ENCODE data around the gene LRRC75B.

The LRRC75B gene

DNA sequence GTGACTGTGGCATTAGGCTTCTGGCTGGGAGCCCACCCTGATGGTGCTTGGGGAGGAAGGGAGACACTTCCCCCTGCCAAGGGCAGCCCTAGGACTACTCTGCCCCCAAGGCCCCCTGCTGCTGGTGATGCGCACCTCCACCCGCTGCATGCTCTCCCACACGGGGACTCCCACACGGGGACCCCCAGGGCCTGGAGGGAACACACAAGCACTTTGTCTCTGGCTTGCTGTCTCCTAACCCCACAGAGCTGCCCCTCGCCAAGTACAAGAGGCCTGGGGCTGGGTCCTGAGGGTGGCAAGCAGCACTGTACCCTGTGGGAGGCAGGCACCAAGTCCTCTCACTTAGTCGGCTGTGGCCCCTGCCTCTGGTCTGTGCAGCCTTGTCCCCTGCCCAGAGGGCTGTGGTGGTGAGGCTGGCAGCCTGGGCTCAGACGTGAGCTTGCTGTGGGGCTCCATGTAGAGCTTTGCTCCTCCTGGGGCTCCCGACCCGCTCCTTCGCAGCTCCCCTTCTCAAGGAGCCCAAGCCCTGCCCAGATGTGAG is 7.9 kb downstream of the LRRC75B start:
- no peak for DNase-seq

DNA sequence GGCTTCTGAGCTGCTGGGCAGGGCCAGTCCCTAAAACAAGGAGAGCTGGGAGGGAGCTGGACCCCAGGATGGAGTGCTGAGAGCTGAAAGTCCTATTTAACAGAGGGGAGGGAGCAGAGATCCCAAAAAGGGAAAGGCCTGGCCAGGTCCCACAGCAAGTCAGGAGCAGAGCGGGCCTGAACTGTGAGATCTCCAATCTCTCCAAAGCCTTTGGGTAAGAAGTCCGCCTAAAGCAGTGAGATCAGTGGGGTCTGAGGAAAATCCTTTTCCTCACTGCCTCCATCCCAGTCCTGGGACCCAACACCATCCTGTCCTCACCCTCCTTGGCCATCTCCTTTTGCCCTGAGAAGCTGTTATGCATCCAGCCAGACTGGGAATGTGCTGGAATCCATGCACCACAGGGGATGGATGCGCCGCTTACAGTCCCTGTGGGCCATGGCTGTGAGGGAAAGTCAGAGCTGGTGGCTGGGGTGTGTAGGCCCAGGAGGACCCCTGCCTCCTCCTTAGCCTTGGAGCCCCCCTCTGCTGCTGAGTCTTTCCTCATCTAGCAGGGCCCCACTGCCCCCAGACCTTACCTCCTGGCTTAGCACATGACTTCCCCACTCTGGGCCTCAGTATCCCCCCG is 8.6 kb downstream of the LRRC75B start:
- no peak for DNase-seq

DNA sequence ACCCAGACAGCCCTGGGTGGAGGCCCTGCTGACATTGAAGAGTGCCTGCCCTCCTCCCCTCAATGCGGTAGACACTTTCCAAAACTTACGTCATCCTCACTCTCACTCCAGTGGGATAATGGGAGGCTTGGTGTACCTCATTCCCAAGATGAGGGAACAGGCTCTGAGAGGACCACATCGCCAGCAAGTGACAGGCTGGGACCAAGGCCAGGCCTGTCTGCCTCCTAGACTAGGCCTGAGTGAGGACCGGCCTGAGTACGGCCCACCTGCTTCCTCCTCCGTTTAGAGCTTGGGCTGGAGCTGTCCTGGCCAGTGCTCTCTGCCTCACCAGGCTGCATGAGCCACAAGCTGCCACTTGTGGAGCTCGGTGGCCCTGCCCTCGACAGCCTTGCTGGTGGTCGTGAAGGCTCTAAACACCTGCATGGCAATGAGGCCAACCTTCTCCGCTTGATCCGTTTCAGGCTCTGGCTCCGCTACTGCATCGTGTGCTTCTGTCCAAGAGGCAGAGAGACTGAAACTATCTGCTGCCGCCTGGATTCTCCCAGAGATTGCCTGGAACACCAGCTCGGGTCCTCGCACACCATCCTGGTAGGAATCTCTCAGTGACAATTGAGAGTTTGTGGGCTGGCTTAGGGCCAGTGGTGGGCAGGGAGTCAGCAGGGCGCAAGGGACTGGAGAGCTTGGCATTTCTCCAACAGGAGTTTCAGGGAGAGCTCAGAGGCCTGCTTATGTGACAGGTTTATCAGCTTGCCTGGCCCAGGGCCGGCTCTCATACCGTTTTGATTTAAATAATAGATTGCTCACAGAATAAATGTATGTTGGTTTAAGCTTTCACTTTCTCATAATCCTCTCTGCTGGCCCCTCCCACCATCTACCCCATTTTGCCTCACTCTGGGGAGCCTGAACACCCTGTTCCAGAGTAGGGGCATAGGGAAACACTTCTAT is 9.4 kb downstream of the LRRC75B start:
- DNase-seq = no peak

DNA sequence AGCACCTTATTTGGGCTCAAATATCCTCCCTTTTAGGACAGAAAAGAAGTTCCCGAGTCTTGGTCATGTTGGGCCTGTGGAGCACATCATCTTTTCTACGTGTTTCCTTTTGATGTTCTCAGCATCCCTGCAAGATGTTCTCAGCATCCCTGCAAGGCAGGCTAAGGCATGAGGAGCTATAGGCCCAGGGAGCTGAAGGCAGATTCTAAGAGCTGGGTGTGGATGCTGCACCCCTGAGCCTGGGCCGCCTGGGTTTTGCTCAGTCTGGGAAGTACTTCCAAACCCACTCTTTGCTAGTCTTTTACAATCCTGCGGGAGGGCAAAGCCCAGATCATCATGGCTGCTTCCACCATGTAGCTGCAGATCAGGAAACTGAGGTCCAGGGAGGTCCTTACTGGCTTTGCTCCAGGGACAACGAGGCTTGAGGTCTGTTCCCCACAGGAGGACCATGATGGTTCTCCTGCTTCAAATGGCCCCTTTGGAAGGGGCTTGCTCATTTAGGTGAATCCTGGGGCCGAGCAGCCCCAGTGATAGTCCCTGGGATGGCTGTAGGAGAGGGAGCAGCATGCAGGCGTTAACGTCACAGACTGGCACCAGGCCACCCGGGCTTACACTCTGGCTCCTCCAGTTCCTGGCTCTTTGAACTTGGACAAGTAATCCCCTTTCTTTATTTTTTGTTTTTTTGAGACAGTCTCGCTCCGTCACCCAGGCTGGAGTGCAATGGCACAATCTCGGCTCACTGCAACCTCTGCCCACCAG is 10.6 kb downstream of the LRRC75B start:
- DNase-seq = no peak

DNA sequence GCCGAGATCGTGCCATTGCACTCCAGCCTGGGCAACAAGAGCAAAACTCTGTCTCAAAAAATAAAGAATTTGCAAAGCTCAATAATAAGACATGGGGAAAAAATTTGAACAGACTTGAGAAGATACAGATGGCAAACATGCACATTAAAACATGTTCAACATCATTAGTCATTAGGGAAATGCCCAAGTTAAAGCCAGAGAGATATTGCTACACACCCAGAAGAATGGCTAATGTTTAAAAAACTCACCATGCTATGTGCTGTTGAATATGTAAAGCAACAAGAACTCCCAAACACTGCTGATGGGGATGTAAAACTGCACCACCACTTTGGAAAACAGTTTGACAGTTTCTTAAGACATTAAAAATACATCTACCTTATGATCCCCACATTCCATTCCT is 12.6 kb downstream of the LRRC75B start:
- DNase-seq = no peak

DNA sequence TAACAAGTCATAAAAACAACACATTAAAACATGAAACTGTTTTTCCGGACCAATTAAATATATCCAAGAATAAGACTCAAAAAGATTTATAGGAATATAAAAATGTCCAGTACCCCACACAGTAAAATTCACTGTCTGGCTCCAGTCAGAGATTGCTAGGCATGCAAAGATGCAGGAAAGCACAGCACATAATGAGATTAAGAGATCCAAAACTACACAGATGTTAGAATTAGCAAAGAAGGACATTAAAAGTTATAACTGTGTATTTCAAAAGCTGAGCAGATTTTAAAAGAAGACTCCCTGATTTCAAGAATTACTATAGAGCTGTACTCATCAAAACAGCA is 13.6 kb downstream of the LRRC75B start:
- DNase-seq = no peak

DNA sequence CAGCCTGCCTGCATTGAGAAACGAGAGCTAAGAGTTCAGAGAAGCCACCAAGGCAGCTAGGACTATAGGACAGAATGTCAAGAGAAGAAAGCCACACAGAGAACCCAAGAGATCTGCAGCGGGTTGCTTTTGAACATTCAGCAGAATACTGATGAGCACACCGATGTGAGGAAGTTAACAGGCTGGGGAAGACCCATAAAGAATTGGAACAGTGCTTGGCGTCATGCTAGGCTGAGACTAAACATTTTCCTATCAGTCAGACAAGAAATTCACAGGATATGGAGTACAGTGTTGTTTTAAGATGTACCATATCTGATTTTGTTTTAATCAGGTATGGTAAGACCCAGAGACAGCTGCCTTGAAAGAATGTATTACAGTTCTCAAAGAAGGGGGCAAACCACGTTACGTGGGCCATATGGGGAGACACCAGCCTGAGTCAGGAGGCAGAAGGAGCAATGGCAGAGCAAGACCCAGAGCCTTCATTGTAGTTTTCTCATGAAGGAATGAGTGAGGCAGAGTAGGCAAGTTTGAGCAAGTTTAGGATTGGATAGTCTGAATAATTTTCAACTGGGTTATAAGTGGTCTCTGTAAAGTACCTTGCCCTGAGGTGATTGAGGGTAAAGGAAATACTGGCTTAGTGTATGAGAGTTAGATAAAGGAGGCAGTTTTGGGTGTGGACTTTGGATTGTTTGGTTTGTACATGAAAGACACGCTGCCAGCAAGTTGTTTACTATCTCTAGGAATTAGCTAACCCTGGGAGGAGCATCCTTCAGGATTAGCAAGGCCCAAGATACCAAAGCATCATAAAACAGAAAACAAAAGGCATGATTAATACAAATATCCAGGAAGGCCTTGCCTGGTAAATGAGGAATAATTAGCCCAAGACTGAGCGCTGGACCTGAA is 14.3 kb downstream of the LRRC75B start:
- no peak for DNase-seq

DNA sequence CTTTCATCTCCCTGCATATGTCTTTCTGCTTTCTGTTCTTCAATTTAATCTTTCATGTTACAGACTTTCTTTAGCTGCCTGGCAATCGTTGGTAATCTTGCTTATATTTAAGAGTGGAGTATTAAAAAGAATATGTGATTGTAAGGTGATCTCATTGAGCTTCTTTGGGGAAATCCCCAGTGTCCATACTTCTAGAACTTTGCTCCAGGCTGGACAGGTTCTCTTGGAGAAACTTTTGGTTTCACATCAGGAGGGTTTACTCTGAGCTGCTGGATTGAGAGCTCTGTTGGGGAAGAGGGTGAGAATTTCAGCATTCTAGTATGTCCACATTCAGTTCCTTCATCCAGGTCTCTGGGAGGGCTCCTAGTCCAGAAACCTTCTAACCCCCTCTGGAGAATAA is 16.1 kb downstream of the LRRC75B start:
- DNase-seq = no peak

DNA sequence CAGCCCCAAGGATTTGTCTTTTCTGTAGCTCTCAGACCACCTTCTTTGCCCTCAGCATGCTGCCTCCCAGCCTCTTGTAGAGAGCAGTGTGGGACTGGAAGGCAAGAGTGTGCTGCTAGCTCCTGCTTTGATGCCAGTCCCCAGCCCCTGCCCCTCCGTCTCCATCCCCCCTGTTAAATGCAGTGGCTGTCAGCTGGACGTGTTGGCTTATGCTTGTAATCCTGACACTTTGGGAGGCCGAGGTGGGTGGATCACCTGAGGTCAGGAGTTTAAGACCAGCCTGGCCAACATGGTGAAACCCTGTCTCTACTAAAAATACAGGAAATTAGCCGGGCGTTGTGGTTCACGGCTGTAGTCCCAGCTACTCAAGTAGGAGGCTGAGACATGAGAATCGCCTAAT is 21.6 kb downstream of the LRRC75B start:
- no peak for DNase-seq

DNA sequence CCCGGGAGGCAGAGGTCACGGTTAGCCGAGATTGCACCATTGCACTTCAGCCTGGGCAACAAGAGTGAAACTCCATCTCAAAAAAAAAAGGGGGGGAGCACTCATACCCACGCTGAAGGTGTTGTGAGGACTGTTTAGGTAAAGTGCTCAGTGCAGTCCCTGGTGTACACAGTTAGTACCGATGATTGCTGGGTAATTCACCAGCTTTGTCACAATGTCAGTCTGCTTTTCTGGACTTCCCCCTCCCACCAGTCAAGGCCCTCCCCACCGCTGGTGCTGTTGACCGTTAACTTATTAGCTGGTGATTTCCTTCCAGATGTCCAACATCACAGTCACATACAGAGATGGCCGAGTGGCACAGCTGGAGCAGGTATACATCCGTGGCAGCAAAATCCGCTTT is 25.2 kb downstream of the LRRC75B start:
- no peak for DNase-seq

DNA sequence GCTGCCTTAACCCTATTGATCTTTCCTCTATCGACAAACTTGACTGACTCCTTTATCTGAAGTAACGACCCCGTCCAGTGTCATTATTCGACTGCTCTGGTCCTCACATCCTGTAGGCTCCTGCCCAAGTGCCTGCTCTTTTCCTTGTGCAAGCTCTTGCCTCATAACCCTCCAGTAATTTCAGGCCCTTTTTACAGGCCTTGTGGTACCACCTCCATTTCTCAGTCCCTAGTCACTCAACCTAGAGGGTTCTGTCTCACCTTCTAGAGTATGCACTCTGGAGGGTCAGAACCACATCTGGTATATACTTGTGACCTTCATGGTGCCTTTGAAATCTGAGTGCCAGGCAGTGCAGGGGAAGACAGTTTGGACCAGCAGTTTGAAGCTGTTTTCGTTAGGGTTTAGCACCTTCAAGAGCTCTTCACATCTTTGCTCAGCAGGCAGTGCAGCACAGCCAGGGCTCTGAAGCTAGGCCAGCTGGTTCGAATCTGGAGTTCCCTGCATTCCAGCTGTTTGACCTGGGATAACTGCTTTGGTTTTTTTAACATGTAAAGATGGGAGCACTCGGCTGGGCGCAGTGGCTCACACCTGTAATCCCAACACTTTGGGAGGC is 25.9 kb downstream of the LRRC75B start:
- DNase-seq = no peak

DNA sequence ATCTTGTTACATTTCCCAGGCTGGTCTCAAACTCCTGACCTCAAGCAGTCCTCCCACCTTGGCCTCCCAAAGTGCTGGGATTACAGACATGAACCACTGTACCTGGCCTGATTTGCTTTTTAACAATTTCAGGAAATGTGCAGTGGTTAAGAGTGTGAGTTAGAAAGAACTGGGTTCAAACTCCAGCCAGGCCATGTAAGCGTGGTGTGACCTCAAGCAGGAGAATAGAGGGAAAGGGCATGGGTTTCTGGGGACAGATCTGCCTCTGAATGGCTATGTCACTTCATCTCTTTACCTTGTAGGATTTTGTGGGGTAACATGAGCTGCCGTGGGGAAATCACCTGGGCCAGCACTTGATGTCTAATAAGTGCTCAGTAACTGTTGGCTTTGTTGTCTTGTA is 27.8 kb downstream of the LRRC75B start:
- DNase-seq = no peak

DNA sequence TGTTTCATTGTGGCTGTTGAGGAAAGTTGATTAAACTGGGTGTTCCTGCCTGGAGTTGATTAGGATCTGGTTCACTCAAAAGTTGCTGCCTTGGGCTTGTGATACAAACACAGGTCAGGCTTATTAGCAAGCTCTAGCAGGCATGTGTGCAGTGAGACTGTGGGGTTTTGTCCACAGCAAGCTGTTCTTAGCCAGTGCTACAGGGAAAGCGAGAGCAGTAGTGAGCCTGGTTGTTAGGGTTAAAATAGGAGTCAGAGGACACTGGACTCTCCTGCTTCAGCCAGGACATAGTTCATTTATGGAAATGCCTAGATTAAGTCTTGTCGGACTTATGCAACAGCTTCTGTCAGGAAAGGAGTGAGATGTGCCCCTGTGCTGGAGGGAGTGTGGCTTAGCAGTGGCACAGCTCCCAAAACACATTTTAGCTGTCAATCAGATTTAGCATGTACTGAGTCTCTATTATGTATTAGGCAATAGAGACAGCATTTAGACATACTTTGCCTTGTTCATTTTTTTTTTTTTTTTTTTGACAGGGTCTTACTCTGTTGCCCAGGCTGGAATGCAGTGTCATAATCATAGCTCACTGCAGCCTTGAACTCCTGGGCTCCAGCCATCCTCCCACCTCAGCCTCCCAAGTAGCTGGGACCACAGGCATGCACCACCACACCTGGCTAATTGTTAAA is 28.4 kb downstream of the LRRC75B start:
- no peak for DNase-seq

DNA sequence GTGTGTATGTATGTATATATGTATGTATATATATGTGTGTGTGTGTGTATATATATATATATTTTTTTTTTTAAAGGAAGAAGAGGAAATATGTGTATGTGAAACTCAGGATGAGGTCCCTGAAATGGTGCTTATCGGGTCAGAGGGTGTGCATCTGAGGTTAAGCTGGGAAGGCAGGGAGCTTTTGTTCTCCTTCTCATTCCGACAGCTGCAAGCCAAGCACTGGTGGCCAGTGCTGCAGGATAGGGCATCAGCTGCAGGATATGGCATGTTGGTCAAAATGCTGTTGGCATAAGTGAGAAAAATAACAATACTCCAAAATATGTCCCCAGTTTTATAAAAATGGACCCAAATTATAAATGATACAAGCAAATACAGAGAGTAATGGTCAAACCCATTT is 29.6 kb downstream of the LRRC75B start:
- DNase-seq = no peak

DNA sequence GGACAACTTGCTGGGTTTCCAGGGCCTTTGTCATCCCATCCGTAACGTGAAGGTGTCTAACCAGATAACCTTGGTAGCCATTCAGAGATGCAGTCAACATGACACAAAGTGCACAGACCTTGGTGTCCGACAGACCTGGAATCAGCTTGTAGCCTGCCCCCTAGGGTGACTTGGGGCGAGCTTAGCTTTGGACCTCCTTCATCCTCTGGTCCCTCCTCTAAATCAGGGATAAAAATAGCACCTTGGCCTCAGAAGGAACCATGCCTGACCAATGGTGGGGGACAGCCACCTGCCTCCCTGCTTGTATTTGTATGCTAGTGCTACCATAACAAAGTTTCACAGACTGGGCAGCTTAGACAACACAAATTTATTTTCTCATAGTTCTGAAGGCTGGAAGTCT is 33.4 kb downstream of the LRRC75B start:
- DNase-seq = no peak

DNA sequence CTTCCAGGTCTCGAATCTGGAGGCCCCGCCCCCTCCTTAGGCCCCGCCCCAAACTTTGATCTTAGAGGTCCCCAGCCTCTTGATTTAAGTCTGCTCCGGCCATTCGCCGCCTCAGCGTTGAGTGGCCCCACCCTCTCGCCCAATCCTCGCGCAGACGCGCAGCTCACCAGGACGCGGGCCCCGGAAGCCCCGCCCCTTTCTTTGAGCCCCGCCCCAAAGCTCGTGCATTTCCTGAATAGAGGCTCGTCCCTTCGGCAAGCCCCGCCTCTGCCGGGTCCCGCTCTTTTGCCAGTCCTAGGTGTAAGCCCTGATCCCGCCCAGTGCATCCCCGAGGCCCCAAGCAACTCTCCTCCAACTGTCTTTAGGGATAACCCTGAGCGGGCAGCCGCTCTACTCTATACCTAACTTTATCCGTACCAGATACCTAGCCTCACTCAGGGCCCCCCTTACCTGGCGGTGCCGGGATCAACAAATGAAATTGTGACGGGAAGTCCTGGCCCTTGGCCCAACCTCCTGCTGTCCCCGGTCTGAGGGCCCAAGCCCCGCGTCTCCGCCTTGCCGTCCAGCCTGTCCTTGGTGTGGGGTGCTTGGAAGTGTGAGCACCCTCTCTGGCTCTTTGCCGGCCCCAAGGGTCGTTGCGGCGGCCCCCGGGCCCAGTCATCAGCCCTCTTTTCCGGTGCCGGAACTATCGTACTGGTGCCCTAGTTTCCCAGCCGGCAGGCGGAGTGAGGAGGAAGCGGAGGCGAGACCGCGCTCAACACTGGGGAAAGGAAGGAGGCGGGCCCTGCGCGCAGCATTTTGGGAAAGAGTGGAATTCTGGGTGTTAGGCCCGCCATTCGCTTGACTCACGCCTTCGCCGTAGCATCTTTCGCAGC is 37.5 kb downstream of the LRRC75B start, which contains the start of gene SNRPD3:
SNRPD3 (plus strand) TSS at position 835 of the 875 bp plus-strand sequence. CDS start 1,676 bp downstream, outside the sequence.
- DNase-seq = peak; percentile 100

DNA sequence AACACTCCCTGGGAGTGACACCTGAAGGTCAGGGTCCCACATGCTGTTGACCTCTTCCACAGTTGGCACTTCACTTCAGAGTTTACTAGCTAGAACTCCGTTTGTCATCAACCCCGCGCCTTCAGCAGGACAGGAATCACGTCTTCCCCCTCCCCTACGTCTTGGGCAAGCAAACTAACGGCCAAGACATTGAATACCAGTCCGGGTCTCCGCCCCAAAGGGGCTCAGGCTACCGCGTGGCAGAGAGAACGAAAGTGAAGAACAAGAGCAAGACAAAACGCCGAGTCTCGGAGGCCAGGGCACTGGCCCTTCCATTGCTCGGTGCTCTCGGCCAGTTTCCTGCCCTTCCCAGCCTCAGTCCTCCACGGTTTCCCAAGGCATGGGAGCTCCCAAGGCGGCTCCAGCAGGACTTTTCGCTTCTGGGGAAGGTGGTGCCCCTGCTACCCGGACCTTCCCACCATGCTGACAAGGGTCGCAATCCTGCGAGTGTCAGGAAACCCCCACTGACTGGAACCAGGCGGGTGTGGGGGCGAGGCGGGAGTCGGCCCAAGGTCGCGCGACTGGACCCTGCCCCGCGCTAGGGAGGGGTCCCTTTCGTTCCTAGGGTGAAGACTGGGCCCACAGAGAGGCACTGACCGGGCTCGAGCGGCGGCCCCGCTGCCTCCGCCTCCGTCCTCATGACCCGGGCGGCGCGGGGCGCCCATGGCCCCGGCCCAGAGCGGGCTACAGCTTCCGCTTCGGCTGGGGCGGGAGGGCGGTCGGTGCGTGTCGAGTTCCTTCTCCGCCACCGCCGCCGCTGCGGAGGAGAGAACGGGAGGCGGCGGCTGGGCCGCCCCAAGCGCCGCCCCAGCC is 38.3 kb downstream of the LRRC75B start, which contains the start of gene GUCD1:
GUCD1 (minus strand) TSS at position 826 of the 852 bp plus-strand sequence; CDS start at position 679, 147 bp downstream.
- peak; percentile 45 for DNase-seq

DNA sequence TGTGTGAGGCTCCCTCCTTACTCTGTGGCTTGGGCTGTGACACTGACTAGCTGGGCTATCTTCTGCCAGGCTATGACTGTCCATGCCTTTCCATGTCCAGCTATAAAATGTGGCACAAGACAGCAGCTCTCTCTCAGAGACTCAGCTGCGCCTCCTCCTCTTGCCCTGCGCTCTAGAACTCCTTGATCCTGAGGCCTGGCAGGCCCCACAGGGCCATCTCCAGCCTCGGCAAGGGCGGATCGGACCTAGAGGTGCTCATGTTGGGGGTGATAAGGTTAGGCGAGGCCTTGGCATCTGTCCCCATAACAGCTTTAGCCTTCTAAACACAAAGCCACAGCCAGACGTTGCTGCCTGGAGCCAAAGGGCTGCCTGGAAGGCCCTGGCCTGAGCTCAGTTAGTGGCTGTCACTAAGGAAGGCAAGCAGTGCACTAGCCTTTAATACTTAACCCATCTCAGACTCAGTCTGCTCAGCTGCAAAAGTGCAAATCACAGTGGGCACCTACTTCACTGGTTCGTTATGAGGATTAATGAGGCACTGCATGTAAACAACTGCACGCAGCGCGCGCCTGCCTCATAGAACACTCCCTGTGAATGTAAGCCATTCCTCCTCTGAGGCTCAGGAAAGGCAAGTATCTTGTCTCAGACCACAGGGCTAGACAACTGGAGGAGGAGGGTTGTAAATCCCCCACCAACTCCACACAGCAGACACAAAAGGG is 39.1 kb downstream of the LRRC75B start:
- no peak for DNase-seq

Data from activated CD4-positive, alpha-beta T cell treated with anti-CD3 and anti-CD28 coated beads, Interleukin-2, Interleukin-6, amounts not matched to agents 100 ng/mL and 50 ng/mL, durations not matched to agents 16 hours and 8 hours (primary cell).